Neuronal stem cell (in vitro differentiated cells): ENCODE results near the gene CXorf49B.
"Not testable (repeated sequence)": the region's sequence is repeated elsewhere in the genome, so short reads cannot be mapped to it uniquely, and the experiment has no call there.

Experiments used
- DNase-seq: peaks from one replicate; pipeline ENCODE4 v3.0.0-alpha.2; 2013; ENCODE audit warnings: low spot score
- H2AFZ ChIP-seq: one replicate; pipeline ENCODE4 v1.6.1; 2013; ENCODE audit warnings: mild to moderate bottlenecking, low read length, inconsistent platforms
- H2AK5ac ChIP-seq: 2 replicates; pipeline ENCODE4 v1.6.1; 2013; ENCODE audit warnings: low read depth, mild to moderate bottlenecking, inconsistent platforms, low read length, moderate library complexity, mixed read lengths
- H2BK120ac ChIP-seq: 2 replicates; pipeline ENCODE4 v1.6.1; 2013; ENCODE audit warnings: low read depth, mild to moderate bottlenecking, inconsistent platforms, low read length, moderate library complexity, mixed read lengths
- H2BK12ac ChIP-seq: one replicate; pipeline ENCODE4 v1.6.1; 2013; ENCODE audit warnings: low read length, inconsistent platforms
- H2BK15ac ChIP-seq: 2 replicates; pipeline ENCODE4 v1.6.1; 2013; ENCODE audit warnings: mild to moderate bottlenecking, low read length, inconsistent platforms, mixed read lengths
- H2BK5ac ChIP-seq: one replicate; pipeline ENCODE4 v1.6.1; 2013; ENCODE audit warnings: inconsistent platforms, mild to moderate bottlenecking, low read length, moderate library complexity
- H3K14ac ChIP-seq: one replicate; pipeline ENCODE4 v1.6.1; 2013; ENCODE audit warnings: low read length, inconsistent platforms
- H3K18ac ChIP-seq: 2 replicates; pipeline ENCODE4 v1.6.1; 2013; ENCODE audit warnings: low read length, inconsistent platforms
- H3K23ac ChIP-seq: 2 replicates; pipeline ENCODE4 v1.6.1; 2013; ENCODE audit warnings: low read depth, mild to moderate bottlenecking, mixed read lengths, low read length, inconsistent platforms; ENCODE audit not compliant: poor library complexity
- H3K27ac ChIP-seq: replicated peaks from 3 replicates; pipeline ENCODE4 v1.5.1; 2013; ENCODE audit warnings: low read length, inconsistent platforms
- H3K27me3 ChIP-seq, 3 experiments: 2 replicates each; pipeline ENCODE4 v1.6.1; 2013; ENCODE audit warnings: low read length in 3 of 3, mild to moderate bottlenecking in 2 of 3, inconsistent platforms in 1 of 3, low read depth in 1 of 3, mixed read lengths in 1 of 3, moderate library complexity in 1 of 3; ENCODE audit not compliant: control insufficient read depth in 3 of 3, insufficient read depth in 3 of 3
- H3K36me3 ChIP-seq, 2 donors: replicated peaks in 1 of 2; 2 replicates each; pipeline ENCODE4 v1.6.1; 2013; ENCODE audit warnings: low read length in 2 of 2; ENCODE audit not compliant: control insufficient read depth in 2 of 2, insufficient read depth in 2 of 2
- H3K4ac ChIP-seq: 2 replicates; pipeline ENCODE4 v1.6.1; 2013; ENCODE audit warnings: inconsistent platforms, mild to moderate bottlenecking, low read length, moderate library complexity
- H3K4me1 ChIP-seq, 2 donors: 1 replicate in 1 of 2; 2 replicates in 1 of 2; pipeline ENCODE4 v1.6.1; 2013; ENCODE audit warnings: low read length in 2 of 2, low read depth in 1 of 2; ENCODE audit not compliant: control insufficient read depth in 2 of 2, insufficient read depth in 1 of 2
- H3K4me2 ChIP-seq: one replicate; pipeline ENCODE4 v1.6.1; 2013; ENCODE audit warnings: mild to moderate bottlenecking, low read length, inconsistent platforms; ENCODE audit not compliant: insufficient read depth, poor library complexity, severe bottlenecking
- H3K4me3 ChIP-seq, 2 donors: 2 replicates each; pipeline ENCODE4 v1.5.1; 2013; ENCODE audit warnings: low read length in 2 of 2, mild to moderate bottlenecking in 2 of 2, inconsistent platforms in 1 of 2, moderate library complexity in 1 of 2
- H3K79me1 ChIP-seq: one replicate; pipeline ENCODE4 v1.6.1; 2013; ENCODE audit warnings: low read depth, mild to moderate bottlenecking, inconsistent platforms, low read length, moderate library complexity
- H3K9ac ChIP-seq: one replicate; pipeline ENCODE4 v1.6.1; 2013; ENCODE audit warnings: mild to moderate bottlenecking, low read depth, low read length, inconsistent platforms; ENCODE audit not compliant: poor library complexity
- H3K9me3 ChIP-seq, 2 donors: replicated peaks in 1 of 2; 2 replicates each; pipeline versions ENCODE3 to v1.6.1; 2013; ENCODE audit warnings: low read length in 2 of 2, mild to moderate bottlenecking in 2 of 2, inconsistent platforms in 1 of 2, low read depth in 1 of 2, mixed read lengths in 1 of 2, moderate library complexity in 1 of 2; ENCODE audit not compliant: control insufficient read depth in 2 of 2, insufficient read depth in 1 of 2
- H4K8ac ChIP-seq: one replicate; pipeline ENCODE4 v1.6.1; 2013; ENCODE audit warnings: low read depth, mild to moderate bottlenecking, inconsistent platforms, low read length, moderate library complexity
- H4K91ac ChIP-seq: one replicate; pipeline ENCODE4 v1.6.1; 2013; ENCODE audit warnings: low read length, low read depth, mild to moderate bottlenecking, inconsistent platforms; ENCODE audit not compliant: poor library complexity
- WGBS, 2 donors: extraction: QIAGEN DNeasy Blood & Tissue Kit; methylation state at CpG; one replicate each; pipeline ENCODE4 v1.1.7; 2013; ENCODE audit warnings: missing lambda C conversion rate in 2 of 2, mixed read lengths in 1 of 2; ENCODE audit not compliant: insufficient read length in 2 of 2, insufficient replicate concordance in 1 of 2; ENCODE audit errors: extremely low coverage in 2 of 2; 5-methylcytosine and 5-hydroxymethylcytosine counted together

The CXorf49B gene

DNA sequence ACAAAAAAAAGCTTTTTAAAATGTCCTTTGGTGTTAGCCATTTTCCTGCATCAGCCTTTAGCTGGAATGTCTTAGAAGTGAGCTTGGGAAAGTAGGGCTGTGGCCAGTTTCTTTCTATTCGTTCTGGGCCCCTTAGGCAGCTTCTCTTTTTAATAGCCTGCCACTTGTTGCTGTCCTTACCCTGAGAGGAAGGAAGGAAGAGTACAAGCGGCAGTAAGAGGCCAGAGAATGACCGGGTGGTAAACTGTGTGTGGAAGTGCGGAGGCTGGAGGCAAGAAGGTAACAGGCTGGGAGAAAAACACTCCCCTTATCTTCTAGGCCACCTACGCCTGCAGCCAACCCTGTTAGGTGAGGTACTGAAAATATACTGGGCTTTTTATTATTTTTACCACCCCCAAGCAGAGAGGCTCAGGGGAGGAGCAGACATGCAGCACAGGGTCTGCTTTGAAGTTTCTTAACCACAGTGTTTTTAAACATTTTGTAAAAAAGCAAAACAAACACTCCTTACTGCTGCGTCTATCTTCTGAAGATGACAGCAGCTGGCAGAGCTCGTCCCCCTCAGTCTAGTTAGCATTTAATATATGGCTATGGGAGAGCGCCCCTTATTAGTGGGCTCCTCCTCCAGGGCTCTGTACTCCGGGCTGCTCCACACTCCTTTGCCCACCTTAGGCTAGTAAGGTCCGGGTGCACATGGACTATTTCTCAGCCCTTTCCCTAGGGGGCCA is 19.2 kb downstream of the CXorf49B start:
- H2AFZ ChIP-seq, H3K4ac ChIP-seq, H3K18ac ChIP-seq: not testable (repeated sequence)

DNA sequence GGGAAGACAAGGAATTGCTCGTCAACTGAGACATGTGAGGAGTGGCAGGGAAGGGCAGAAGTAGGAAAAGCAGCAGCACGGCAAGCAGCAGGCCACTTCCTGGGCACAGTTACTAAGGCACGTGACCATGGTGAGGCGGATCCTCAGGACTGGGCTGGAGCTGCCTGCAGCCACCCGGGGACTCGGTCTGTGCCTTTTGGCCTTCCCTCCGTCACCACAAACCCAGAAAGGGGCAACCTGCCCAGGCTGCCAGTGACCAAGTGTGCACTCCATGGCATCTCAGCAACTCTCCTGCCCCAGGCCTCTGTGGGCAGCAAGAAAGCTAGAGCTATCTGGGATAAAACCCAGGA is 19.8 kb downstream of the CXorf49B start:
- not testable (repeated sequence) for H2AFZ ChIP-seq, H3K4me2 ChIP-seq, H3K14ac ChIP-seq, H2AK5ac ChIP-seq, H3K4ac ChIP-seq, H3K9ac ChIP-seq, H4K91ac ChIP-seq, H3K18ac ChIP-seq, H3K4me3 ChIP-seq, H2BK12ac ChIP-seq, H3K4me1 ChIP-seq, H3K36me3 ChIP-seq, H3K27me3 ChIP-seq, H4K8ac ChIP-seq, H3K9me3 ChIP-seq, H2BK120ac ChIP-seq, H2BK15ac ChIP-seq, DNase-seq, H3K79me1 ChIP-seq, H3K27ac ChIP-seq, H2BK5ac ChIP-seq, H3K23ac ChIP-seq
- no CpG with 5 or more reads among the region's 7 CpGs for WGBS, 2 donors

More for the DNA sequence above, 19.2 kb downstream of the CXorf49B start:
- not testable (repeated sequence) for H3K79me1 ChIP-seq, H3K27ac ChIP-seq, H3K4me1 ChIP-seq, H2BK120ac ChIP-seq, H3K9ac ChIP-seq, H2BK15ac ChIP-seq, H3K14ac ChIP-seq, H4K91ac ChIP-seq, DNase-seq, H4K8ac ChIP-seq, H3K9me3 ChIP-seq, H3K4me3 ChIP-seq, H3K23ac ChIP-seq, H2AK5ac ChIP-seq, H2BK12ac ChIP-seq, H2BK5ac ChIP-seq, H3K4me2 ChIP-seq, H3K27me3 ChIP-seq, H3K36me3 ChIP-seq
- no CpG with 5 or more reads among the region's 10 CpGs for WGBS, 2 donors

DNA sequence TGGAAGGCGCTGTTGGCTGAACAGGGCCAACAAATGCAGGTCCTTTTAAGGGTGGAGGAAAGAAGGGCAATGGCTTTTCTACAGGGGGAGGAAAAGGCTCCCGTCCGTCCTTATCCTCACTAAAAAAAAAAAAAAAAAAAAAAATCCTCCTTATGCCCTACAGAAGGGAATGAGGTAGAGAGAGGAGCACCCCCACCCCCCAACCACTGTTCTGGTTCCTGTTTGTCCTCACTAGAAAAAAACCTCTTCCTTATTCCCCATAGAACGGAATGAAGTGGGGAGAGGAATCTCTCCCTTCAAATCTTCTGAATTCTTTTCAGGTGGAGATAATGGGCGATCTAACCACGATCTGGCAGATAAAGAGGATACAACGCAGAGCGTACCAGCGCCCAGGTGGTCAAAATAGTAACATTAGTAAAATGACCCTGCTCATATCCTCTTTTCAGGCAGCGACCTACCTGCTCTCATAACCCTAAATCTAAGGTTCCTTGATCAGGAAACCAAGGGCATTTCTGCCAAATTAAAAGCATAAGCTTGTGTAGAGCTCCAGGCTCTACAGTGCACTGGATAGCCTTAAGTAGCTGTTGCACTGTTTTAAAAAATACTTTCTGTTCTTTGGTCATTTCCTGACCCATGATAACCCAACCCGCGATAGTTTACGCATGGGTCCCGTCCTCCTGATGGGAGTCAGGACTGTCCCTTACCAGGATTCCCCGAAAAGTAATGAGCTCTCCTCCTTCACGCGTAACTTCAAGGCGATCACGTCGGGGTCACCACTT is 20.6 kb downstream of the CXorf49B start:
- not testable (repeated sequence) for H3K36me3 ChIP-seq, H4K8ac ChIP-seq, H2BK120ac ChIP-seq, H3K27ac ChIP-seq, H2AFZ ChIP-seq, H3K4me3 ChIP-seq, H2AK5ac ChIP-seq, H3K9me3 ChIP-seq, H3K27me3 ChIP-seq, H2BK5ac ChIP-seq, H2BK15ac ChIP-seq, H3K9ac ChIP-seq, H3K23ac ChIP-seq, H3K4me1 ChIP-seq, DNase-seq, H3K79me1 ChIP-seq, H2BK12ac ChIP-seq, H4K91ac ChIP-seq, H3K4me2 ChIP-seq, H3K18ac ChIP-seq, H3K4ac ChIP-seq, H3K14ac ChIP-seq
- no CpG with 5 or more reads among the region's 20 CpGs for WGBS, 2 donors

DNA sequence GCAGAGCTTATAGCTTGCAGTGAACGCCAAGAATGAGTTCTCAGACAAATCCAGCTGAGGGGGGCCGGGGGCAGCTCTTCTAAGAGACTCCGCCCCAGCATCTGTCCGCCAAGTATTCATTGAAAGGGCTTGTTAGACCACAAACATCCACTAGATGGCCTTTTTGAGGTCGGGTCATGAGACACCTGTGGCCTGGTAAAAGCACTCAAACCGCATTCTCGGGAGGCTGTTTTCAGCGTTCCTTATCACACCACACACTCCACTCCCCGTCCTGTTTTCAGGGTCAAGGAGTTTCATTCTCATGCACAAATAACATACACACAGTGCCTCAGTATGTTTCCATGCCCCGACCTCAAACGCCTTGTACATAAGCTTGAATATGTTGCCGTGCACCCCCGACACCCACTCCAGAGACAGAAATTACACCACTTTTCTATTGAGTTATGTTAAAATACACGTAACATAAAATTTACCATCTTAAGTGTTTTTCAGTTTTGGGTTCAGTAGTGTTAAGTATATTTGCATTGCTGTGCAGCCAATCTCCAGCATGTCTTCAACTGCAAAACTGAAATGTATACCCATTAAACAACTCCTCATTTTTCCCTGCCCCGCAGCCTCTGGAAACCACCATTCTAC is 21.3 kb downstream of the CXorf49B start:
- H4K8ac ChIP-seq, H3K14ac ChIP-seq, H2BK120ac ChIP-seq, H3K4me3 ChIP-seq, H3K4ac ChIP-seq, H2BK15ac ChIP-seq, DNase-seq, H3K4me2 ChIP-seq, H2AFZ ChIP-seq, H2BK12ac ChIP-seq, H3K27me3 ChIP-seq, H3K9ac ChIP-seq, H3K79me1 ChIP-seq, H2BK5ac ChIP-seq, H3K4me1 ChIP-seq, H3K36me3 ChIP-seq, H3K9me3 ChIP-seq, H2AK5ac ChIP-seq, H3K27ac ChIP-seq, H3K23ac ChIP-seq, H3K18ac ChIP-seq, H4K91ac ChIP-seq: not testable (repeated sequence)
- WGBS, 2 donors, result no CpG with 5 or more reads among the region's 15 CpGs
